Measurements from ENCODE around the gene SYCP2. TPM values are rescaled to one million over a fixed set of nuclear protein-coding genes. Genes with fewer than 3 reads are reported as not detected.

SYCP2 gene
- total and polyA plus RNA-seq, 9 donors, result 0.48 to 1.9 (median 0.72) TPM

DNA sequence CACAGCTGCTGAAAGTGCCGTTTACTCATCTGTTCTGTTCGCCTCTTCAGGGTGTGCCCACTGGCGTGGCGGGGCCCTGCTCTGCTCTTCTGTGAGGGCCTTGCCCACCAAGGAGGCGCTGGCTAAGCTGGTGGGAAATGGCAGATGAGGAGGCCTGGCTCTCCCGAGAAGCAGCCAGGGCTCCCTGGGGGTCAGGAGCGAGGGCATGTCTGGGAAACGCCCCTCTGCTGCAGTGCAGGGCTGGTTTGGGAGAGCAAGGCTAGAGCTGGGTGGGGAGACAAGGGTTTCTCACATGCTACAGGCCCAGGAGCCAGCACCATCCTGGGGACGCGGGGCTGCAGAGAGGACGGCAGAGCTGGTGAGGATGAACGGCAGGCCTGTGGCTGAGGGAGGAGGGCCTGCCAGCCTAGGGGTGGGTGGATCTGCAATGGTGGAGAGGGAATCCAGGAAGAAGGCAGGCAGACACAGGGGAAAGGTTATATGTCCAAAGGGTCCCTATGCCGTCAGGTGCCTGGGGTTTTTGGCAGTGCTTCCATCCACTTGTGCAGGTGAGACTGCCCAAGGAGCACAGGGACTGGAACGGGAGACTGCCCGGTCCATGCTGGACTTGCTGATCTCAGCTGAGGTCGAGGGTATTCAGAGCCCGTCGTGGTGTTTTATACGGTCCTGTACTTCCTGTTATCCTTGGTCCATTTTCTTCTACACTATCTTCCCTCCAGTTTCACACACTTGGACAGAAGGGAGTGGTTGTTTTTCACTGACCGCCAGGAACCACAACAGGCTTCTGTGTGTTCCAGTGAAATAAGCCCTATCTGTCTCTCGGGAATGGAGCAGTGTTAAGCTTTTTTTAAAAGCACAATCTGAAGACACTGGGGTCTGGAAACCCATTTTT, 119.2 kb downstream of the SYCP2 start:
- H3K36me3 ChIP-seq, result no peaks in the 10 kb centered on the region
- H3K4me3 ChIP-seq, result no peak overlapping the region
- intact Hi-C loops (cut with DNase I), result no loop called here
- no peaks in the 10 kb centered on the region for H3K9me3 ChIP-seq
- H3K27ac ChIP-seq, result no peak overlapping the region
- H3K27me3 ChIP-seq, result no peaks in the 10 kb centered on the region
- WGBS, 3 donors, result 56 to 66% (median 58%) methylated on average over 21 of the region's 21 CpGs
- peaks cover 5% of the 10 kb centered on the region for H3K4me1 ChIP-seq (ENCODE audit: insufficient read depth)
- TF ChIP-seq EP300 (IDR thresholded peaks at IDR 0.05), result no peak
- TF ChIP-seq POLR2A (IDR thresholded peaks at IDR 0.05), result no peak
- TF ChIP-seq, protein P1, sequence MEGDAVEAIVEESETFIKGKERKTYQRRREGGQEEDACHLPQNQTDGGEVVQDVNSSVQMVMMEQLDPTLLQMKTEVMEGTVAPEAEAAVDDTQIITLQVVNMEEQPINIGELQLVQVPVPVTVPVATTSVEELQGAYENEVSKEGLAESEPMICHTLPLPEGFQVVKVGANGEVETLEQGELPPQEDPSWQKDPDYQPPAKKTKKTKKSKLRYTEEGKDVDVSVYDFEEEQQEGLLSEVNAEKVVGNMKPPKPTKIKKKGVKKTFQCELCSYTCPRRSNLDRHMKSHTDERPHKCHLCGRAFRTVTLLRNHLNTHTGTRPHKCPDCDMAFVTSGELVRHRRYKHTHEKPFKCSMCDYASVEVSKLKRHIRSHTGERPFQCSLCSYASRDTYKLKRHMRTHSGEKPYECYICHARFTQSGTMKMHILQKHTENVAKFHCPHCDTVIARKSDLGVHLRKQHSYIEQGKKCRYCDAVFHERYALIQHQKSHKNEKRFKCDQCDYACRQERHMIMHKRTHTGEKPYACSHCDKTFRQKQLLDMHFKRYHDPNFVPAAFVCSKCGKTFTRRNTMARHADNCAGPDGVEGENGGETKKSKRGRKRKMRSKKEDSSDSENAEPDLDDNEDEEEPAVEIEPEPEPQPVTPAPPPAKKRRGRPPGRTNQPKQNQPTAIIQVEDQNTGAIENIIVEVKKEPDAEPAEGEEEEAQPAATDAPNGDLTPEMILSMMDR (IDR thresholded peaks at IDR 0.05), result no peak
- peak in 1 of 5 donors; percentile 5 for DNase-seq

Small RNA genes within 50 kb of the gene (small RNA-seq; reads per million reads assigned to genes)
- gene RNU7-141P, result not detected

Other genes with a start within 250 kb of the SYCP2 start
- 1 to 10 TPM; 4.7 to 8.2 (median 6.0) TPM for gene PPP1R3D, start 6.7 kb upstream of the SYCP2 start, total RNA-seq
- gene PPP1R3D, start 6.7 kb upstream of the SYCP2 start, polyA plus RNA-seq, result 1 to 10 TPM; 4.1 to 9.8 TPM
- 10 to 100 TPM in 3 of 7 donors, 1 to 10 TPM in 4; 3.7 to 16.7 (median 9.4) TPM for gene FAM217B, start 6.8 kb upstream of the SYCP2 start, total RNA-seq
- 10 to 100 TPM in 1 of 2 donors, 1 to 10 TPM in 1; 5.2 to 12.0 TPM for gene FAM217B, start 6.8 kb upstream of the SYCP2 start, polyA plus RNA-seq
- under 1 TPM; 0.12 to 0.84 (median 0.41) TPM for gene CDH26, start 24.8 kb upstream of the SYCP2 start, total RNA-seq
- gene CDH26, start 24.8 kb upstream of the SYCP2 start, polyA plus RNA-seq, result under 1 TPM; 0.22 to 0.52 TPM

All from ovary (tissue), 9 donors.